OCI-M1 (cell line): Measurements from ENCODE around the gene ZNF3.
"Not testable (repeated sequence)": the region's sequence is repeated elsewhere in the genome, so short reads cannot be mapped to it uniquely, and the experiment has no call there.

Source experiments
- DNase-seq: peaks from one replicate; lab custom pipeline; 2025; lab: John Stamatoyannopoulos, UW

Gene ZNF3

GRCh38 chr7:100081535-100082102, at the start of gene ZNF3:
TSS of gene ZNF3 (minus strand) at chr7:100081723. CDS start at chr7:100077357, 4,366 bp downstream.
- peak; percentile 100 for DNase-seq

GRCh38 chr7:100130608-100131453, 49.3 kb upstream of the ZNF3 start:
- DNase-seq = peak; percentile 94

- not testable (repeated sequence) for DNase-seq
These were observed 48.7 kb upstream of the ZNF3 start for GRCh38 chr7:100130220-100130607.

GRCh38 chr7:100128637-100128963, 47.1 kb upstream of the ZNF3 start:
- DNase-seq = no peak

GRCh38 chr7:100127866-100128636, 46.5 kb upstream of the ZNF3 start:
- peak; percentile 68 for DNase-seq

GRCh38 chr7:100126931-100127865, 45.7 kb upstream of the ZNF3 start, which contains the start of gene MBLAC1:
TSS of gene MBLAC1 (plus strand) at chr7:100126967. CDS start at chr7:100127396, 429 bp downstream.
- DNase-seq = peak; percentile 98

- DNase-seq = no peak
These were observed 44.9 kb upstream of the ZNF3 start for GRCh38 chr7:100126239-100126930.

- no peak for DNase-seq
These were observed 43.0 kb upstream of the ZNF3 start for GRCh38 chr7:100124301-100125230.

- peak; percentile 79 for DNase-seq
These were observed 41.0 kb upstream of the ZNF3 start for GRCh38 chr7:100122568-100122967.

GRCh38 chr7:100122067-100122466, 40.5 kb upstream of the ZNF3 start:
- no peak for DNase-seq

- no peak for DNase-seq
These were observed 39.2 kb upstream of the ZNF3 start for GRCh38 chr7:100120733-100121036.

- peak; percentile 90 for DNase-seq
These were observed 38.6 kb upstream of the ZNF3 start for GRCh38 chr7:100119970-100120732.

- peak; percentile 99 for DNase-seq
These were observed 37.8 kb upstream of the ZNF3 start, which contains the start of the genes CNPY4 and TAF6 for GRCh38 chr7:100119072-100119969. TSS of gene CNPY4 (plus strand) at chr7:100119634. CDS start at chr7:100119745, 111 bp downstream. TSS of gene TAF6 (minus strand) at chr7:100119358. CDS start at chr7:100114209, 5,149 bp downstream.

GRCh38 chr7:100118388-100119071, 37.0 kb upstream of the ZNF3 start:
- DNase-seq = peak; percentile 68

- no peak for DNase-seq
These were observed 33.5 kb upstream of the ZNF3 start for GRCh38 chr7:100115026-100115425.

- DNase-seq = no peak
These were observed 30.4 kb upstream of the ZNF3 start for GRCh38 chr7:100111914-100112313.

GRCh38 chr7:100111156-100111555, 29.6 kb upstream of the ZNF3 start:
- DNase-seq = no peak
